ENCODE data around the gene PPP3R1. TPM values are rescaled to one million over a fixed set of nuclear protein-coding genes. Genes with fewer than 3 reads are reported as not detected.

Gene PPP3R1
- total RNA-seq, 2 experiments from 2014 or later: 72.7 to 73.7 TPM

GRCh38 chr2:68237976-68238580 lies 14.3 kb downstream of the PPP3R1 start:
- TF ChIP-seq CTCF (IDR thresholded peaks at IDR 0.05): no peak
- H3K36me3 Mint-ChIP-seq (ENCODE audit: low read depth): peaks cover 25% of the 10 kb centered on the region
- intact Hi-C loops (cut with micrococcal nuclease): no loop called here
- no peaks in the 10 kb centered on the region for H3K9me3 Mint-ChIP-seq
- POLR2A ChIA-PET: interaction anchor here (0.8 kb wide), 1 partner anchor 12 kb away, joined by 3 read pairs; no protein-coding TSS in a partner anchor
- no peak overlapping the region for H3K4me3 Mint-ChIP-seq
- peak overlapping the region; percentile 7 for H3K27ac Mint-ChIP-seq
- DNase-seq: no peak
- CTCF ChIA-PET: interaction anchor here (0.6 to 2.2 kb wide), 3 partner anchors 10 to 52 kb away, joined by 3 to 7 read pairs (median 4); no protein-coding TSS in a partner anchor
- H3K4me1 Mint-ChIP-seq (ENCODE audit: low read depth): peaks cover 81% of the 10 kb centered on the region
- ATAC-seq: peak; percentile 40
- H3K27me3 Mint-ChIP-seq: no peaks in the 10 kb centered on the region

DNA sequence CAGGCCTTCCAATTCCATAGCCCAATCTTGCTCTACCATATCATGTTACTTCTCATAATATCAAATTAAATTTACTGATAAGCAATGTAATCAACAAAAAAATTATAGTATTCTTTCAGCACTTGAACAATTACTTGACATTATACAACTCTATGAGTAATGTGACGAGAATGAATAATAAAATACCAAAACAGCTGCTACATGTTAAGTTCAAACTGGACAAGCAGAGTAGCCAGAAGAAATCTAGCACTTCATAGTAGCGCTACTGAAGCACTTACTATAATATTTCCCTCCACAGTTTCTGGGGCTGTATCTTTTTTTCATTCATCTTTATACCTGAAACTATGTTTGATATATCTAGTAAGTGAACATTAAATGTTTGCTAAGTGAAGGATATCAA lies 14.9 kb downstream of the PPP3R1 start:
- DNase-seq (no peak), ATAC-seq (no peak)
- CTCF ChIA-PET: interaction anchor here (1.2 to 2.2 kb wide), 3 partner anchors 9 to 51 kb away, joined by 4 to 7 read pairs (median 4); no protein-coding TSS in a partner anchor
- no peak overlapping the region for H3K4me3 Mint-ChIP-seq
- POLR2A ChIA-PET: interaction anchor here (0.8 kb wide), 1 partner anchor 13 kb away, joined by 3 read pairs; no protein-coding TSS in a partner anchor
- H3K4me1 Mint-ChIP-seq (ENCODE audit: low read depth): peaks cover 82% of the 10 kb centered on the region
- intact Hi-C loops (cut with micrococcal nuclease): no loop called here
- no peak for TF ChIP-seq CTCF (IDR thresholded peaks at IDR 0.05)
- no peaks in the 10 kb centered on the region for H3K9me3 Mint-ChIP-seq
- H3K36me3 Mint-ChIP-seq (ENCODE audit: low read depth): peaks cover 25% of the 10 kb centered on the region
- H3K27ac Mint-ChIP-seq: no peak overlapping the region
- no peaks in the 10 kb centered on the region for H3K27me3 Mint-ChIP-seq

DNA sequence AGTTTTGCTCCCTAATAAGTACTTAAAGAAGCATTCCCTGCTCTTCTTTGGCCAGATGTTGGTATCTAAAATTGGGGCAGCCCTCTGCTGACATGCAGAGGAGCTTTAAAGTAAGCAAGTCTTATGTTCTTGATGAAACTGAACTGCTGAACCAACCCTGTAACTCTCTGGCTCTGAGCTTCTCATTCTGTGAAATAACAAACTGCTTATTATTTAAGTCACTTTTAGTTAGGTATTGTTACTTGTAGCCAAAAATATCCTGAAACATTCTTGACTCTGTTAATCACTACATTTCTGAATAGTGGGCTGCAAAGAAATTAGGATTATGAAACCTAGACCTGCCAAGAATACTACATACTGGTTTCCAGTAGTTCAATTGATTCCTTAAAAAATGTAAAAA lies 15.5 kb downstream of the PPP3R1 start:
- POLR2A ChIA-PET: interaction anchor here (0.9 kb wide), 1 partner anchor 30 kb away, joined by 3 read pairs; no protein-coding TSS in a partner anchor
- intact Hi-C loops (cut with micrococcal nuclease): no loop called here

DNA sequence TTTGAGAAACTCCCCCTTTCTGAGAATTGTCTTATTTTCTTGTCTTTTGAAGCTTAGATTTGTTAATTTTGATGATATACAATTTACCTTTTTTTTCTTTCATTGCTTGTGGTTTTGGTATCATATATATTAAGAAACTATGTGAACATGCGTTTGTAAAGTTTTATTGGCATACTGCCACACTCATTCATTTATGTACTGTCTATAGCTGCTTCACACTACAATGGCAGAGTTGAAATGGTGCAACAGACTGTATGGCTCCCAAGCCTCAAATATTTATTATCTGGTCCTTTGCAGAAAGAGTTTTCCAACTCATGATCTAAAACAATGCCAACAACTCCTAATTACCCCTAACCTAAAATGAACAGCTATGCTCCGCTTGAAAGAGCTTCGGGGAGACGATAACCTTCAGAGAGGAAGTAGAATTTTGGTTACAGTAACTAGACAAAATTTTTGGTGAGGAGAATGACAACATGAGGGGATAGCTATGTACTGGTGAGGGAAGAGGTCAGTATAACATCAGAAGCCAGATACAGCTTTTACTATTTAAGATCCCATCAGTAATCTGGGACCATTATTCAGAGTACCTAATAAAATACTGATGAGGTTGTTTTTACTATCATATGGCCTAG lies 16.1 kb downstream of the PPP3R1 start:
- intact Hi-C loops (cut with micrococcal nuclease): no loop called here
- DNase-seq (no peak), ATAC-seq (peak; percentile 27)
- peak overlapping the region; percentile 67 for H3K27ac Mint-ChIP-seq
- no peak overlapping the region for H3K4me3 Mint-ChIP-seq
- H3K27me3 Mint-ChIP-seq: no peaks in the 10 kb centered on the region
- no peaks in the 10 kb centered on the region for H3K9me3 Mint-ChIP-seq
- peaks cover 80% of the 10 kb centered on the region for H3K4me1 Mint-ChIP-seq (ENCODE audit: low read depth)
- peaks cover 22% of the 10 kb centered on the region for H3K36me3 Mint-ChIP-seq (ENCODE audit: low read depth)
- no peak for TF ChIP-seq CTCF (IDR thresholded peaks at IDR 0.05)
- ChIA-PET CTCF (interaction anchor here (1.0 to 2.2 kb wide), 5 partner anchors 14 to 50 kb away, joined by 3 to 7 read pairs (median 3); no protein-coding TSS in a partner anchor), POLR2A (interaction anchor here (0.9 to 1.6 kb wide), 2 partner anchors 10 to 29 kb away, joined by 3 read pairs; no protein-coding TSS in a partner anchor)

More for the DNA sequence above, 15.5 kb downstream of the PPP3R1 start:
- Mint-ChIP-seq H3K4me1 (ENCODE audit: low read depth) (peaks cover 80% of the 10 kb centered on the region), H3K36me3 (ENCODE audit: low read depth) (peaks cover 25% of the 10 kb centered on the region), H3K27ac (no peak overlapping the region), H3K27me3 (no peaks in the 10 kb centered on the region), H3K9me3 (no peaks in the 10 kb centered on the region), H3K4me3 (no peak overlapping the region)
- CTCF ChIA-PET: interaction anchor here (1.0 to 2.2 kb wide), 5 partner anchors 14 to 51 kb away, joined by 3 to 7 read pairs (median 3); no protein-coding TSS in a partner anchor
- TF ChIP-seq CTCF (IDR thresholded peaks at IDR 0.05): no peak
- DNase-seq (no peak), ATAC-seq (no peak)

- H3K9me3 Mint-ChIP-seq: no peaks in the 10 kb centered on the region
- no peaks in the 10 kb centered on the region for H3K27me3 Mint-ChIP-seq
- CTCF ChIA-PET: no interaction called here
- DNase-seq (no peak), ATAC-seq (no peak)
- peaks cover 20% of the 10 kb centered on the region for H3K36me3 Mint-ChIP-seq (ENCODE audit: low read depth)
- H3K4me3 Mint-ChIP-seq: no peak overlapping the region
- no peak overlapping the region for H3K27ac Mint-ChIP-seq
- POLR2A ChIA-PET: interaction anchor here (1.6 kb wide), 1 partner anchor 12 kb away, joined by 3 read pairs; no protein-coding TSS in a partner anchor
- peaks cover 80% of the 10 kb centered on the region for H3K4me1 Mint-ChIP-seq (ENCODE audit: low read depth)
- TF ChIP-seq CTCF (IDR thresholded peaks at IDR 0.05): no peak
- intact Hi-C loops (cut with micrococcal nuclease): no loop called here
Observed at GRCh38 chr2:68235090-68235489, 17.2 kb downstream of the PPP3R1 start.
